Astrocyte of the cerebellum (primary cell): Measurements from ENCODE around the gene PRPF18.
"Not testable (repeated sequence)": the region's sequence is repeated elsewhere in the genome, so short reads cannot be mapped to it uniquely, and the experiment has no call there.

ENCODE experiments used
- DNase-seq: peaks from one replicate; pipeline ENCODE4 v3.0.0-alpha.2; 2011; ENCODE audit warnings: low read depth
- H3K4me3 ChIP-seq: 2 replicates; pipeline ENCODE4 v1.5.1; 2011; ENCODE audit warnings: mild to moderate bottlenecking, low read depth, low read length, moderate library complexity
- CTCF ChIP-seq: IDR thresholded peaks from 2 replicates; pipeline ENCODE4 v1.5.1; 2012; ENCODE audit warnings: low read length, low read depth, moderate library complexity, mild to moderate bottlenecking; ENCODE audit errors: missing control alignments
- in situ Hi-C: cut with HindIII; loops from 2 replicates; pipeline ENCODE4 v1.10.0; 2017; ENCODE audit warnings: low sequenced_read_pairs

Gene PRPF18

GRCh38 chr10:13586676-13587355 is at the start of gene PRPF18:
Gene PRPF18, plus strand, starts transcription at chr10:13586965. Its CDS starts 122 bp downstream, at chr10:13587087.
- peak; percentile 81 for DNase-seq
- TF ChIP-seq CTCF, result peak; percentile 99
- H3K4me3 ChIP-seq, result peak within 1 kb of the TSS; percentile 83
- in situ Hi-C loops, result no loop called here

- DNase-seq, in situ Hi-C loops, H3K4me3 ChIP-seq: not testable (repeated sequence)
Measured at GRCh38 chr10:13537985-13538384, 48.8 kb upstream of the PRPF18 start.

- no peak for DNase-seq
- no peak overlapping the region for H3K4me3 ChIP-seq
- in situ Hi-C loops, result no loop called here
- no peak for TF ChIP-seq CTCF
Measured at GRCh38 chr10:13542533-13542932, 44.2 kb upstream of the PRPF18 start.

GRCh38 chr10:13550802-13551201 is 36.0 kb upstream of the PRPF18 start:
- no peak for DNase-seq
- no peak for TF ChIP-seq CTCF
- in situ Hi-C loops, result no loop called here
- H3K4me3 ChIP-seq, result no peak overlapping the region

- in situ Hi-C loops, result no loop called here
- no peak for DNase-seq
Measured at GRCh38 chr10:13555884-13556510, 30.8 kb upstream of the PRPF18 start.

GRCh38 chr10:13559124-13559700 is 27.6 kb upstream of the PRPF18 start:
- DNase-seq, result no peak
- no peak overlapping the region for H3K4me3 ChIP-seq
- no peak for TF ChIP-seq CTCF
- in situ Hi-C loops, result no loop called here

More at GRCh38 chr10:13555884-13556510, 30.8 kb upstream of the PRPF18 start:
- TF ChIP-seq CTCF, result no peak
- no peak overlapping the region for H3K4me3 ChIP-seq

- in situ Hi-C loops, result no loop called here
- TF ChIP-seq CTCF, result no peak
Measured at GRCh38 chr10:13560597-13560996, 26.2 kb upstream of the PRPF18 start.

More at GRCh38 chr10:13560597-13560996, 26.2 kb upstream of the PRPF18 start:
- H3K4me3 ChIP-seq, result no peak overlapping the region
- peak; percentile 48 for DNase-seq
